ENCODE measurements around the gene ADAMTS15.

DNA sequence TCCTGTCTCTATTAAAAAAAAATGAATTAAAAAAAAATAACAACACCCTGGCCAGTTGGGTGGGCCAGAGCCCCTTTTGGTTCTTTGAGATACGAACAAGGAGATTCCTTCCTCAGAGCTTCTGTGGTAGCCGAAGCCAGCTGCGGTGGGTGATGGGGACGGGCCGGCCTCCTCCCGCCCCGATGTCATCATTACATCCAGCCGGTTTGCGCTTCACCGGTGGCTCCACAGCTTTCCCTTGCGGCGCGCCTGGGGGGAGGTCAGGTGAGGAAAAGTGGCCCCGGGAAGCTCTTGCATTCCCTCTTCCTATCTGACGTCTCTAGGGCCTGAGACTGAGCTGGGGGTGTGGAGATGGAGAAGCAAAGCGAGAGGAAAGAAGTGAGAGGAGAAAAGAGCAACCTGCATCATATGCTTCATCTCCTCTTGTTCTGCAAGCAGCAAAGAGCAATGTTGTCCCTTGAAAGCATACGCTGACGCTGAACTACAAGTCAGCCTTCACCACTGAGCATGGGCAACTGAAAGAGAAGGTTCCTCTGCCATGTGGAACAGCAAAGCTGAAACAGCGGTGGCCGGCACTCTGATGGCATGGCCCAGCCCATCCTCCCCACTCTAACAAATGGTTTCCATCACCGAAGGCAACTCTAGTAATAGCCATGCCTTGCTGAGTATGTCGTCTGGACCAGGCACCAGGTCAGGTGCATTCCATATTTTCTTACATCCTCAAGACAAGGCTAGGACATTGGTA, 26.0 kb upstream of the ADAMTS15 start:
- TF ChIP-seq, protein P1, sequence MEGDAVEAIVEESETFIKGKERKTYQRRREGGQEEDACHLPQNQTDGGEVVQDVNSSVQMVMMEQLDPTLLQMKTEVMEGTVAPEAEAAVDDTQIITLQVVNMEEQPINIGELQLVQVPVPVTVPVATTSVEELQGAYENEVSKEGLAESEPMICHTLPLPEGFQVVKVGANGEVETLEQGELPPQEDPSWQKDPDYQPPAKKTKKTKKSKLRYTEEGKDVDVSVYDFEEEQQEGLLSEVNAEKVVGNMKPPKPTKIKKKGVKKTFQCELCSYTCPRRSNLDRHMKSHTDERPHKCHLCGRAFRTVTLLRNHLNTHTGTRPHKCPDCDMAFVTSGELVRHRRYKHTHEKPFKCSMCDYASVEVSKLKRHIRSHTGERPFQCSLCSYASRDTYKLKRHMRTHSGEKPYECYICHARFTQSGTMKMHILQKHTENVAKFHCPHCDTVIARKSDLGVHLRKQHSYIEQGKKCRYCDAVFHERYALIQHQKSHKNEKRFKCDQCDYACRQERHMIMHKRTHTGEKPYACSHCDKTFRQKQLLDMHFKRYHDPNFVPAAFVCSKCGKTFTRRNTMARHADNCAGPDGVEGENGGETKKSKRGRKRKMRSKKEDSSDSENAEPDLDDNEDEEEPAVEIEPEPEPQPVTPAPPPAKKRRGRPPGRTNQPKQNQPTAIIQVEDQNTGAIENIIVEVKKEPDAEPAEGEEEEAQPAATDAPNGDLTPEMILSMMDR (IDR thresholded peaks at IDR 0.05; ENCODE audit: low read depth, low read length), result no peak
- TF ChIP-seq POLR2A (IDR thresholded peaks at IDR 0.05; ENCODE audit: extremely low read depth, insufficient read length), result no peak

All from NB4 (cell line).